ENCODE results near the gene CHMP4A.
"Not testable (repeated sequence)": the region's sequence is repeated elsewhere in the genome, so short reads cannot be mapped to it uniquely, and the experiment has no call there.

The CHMP4A gene

DNA sequence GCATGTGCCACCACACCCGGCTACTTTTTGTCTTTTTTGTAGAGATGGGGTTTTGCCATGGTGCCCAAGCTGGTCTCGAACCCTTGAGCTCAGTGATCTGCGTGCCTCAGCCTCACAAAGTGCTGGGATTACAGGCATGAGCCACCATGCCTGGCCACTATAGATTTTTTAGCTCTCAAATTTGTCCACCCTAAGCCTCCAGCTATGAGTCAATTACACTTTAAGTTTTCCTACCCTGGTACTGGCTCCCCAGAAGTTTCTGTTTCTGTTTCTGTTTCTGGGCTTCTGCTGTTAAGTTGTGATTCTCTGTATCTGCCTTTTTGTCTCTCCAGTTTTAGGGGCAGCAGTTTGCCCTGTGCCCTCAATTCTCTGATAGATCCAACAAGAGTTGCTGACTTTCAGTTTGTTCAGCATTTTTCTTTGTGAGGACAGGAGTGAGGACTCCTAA, 33.5 kb upstream of the CHMP4A start:
- DNase-seq (ENCODE audit: low spot score) = no peak

DNA sequence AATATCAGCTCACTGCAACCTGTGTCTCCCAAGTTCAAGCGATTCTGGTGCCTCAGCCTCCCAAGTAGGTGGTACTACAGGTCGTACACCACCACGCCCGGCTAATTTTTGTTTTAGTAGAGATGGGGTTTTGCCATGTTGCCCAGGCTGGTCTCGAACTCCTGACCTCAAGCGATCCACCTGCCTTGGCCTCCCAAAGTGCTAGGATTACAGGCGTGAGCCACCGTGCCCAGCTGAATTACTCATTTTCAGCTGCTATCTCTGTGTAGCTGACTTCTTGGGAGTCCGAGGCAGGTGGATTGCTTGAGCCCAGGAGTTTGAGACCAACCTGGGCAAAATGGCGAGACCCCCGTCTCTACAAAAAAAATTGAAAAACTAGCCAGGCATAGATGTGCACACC, 32.1 kb upstream of the CHMP4A start:
- not testable (repeated sequence) for DNase-seq (ENCODE audit: low spot score)

DNA sequence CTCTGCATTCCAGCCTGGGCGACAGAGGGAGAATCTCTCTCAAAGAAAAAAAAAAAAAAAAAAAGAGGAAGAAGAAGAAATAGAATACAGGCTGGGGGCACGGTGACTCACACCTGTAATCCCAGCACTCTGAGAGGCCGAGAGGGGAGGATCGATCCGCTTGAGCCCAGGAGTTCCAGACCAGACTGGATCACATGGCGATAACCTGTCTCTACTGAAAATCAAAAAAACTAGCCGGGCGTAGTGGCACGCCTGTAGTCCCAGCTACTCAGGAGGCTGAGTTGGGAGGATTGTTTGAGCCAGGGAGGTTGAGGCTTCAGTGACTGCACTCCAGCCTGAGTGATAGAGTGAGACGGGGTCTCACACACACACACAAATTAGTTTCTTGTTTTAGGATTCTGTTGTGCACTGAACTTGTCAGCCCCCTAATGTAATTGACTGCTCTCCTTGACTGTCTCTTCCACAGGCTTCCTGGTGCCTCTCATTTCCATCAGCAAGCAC, 30.1 kb upstream of the CHMP4A start:
- DNase-seq (ENCODE audit: low spot score) = no peak

DNA sequence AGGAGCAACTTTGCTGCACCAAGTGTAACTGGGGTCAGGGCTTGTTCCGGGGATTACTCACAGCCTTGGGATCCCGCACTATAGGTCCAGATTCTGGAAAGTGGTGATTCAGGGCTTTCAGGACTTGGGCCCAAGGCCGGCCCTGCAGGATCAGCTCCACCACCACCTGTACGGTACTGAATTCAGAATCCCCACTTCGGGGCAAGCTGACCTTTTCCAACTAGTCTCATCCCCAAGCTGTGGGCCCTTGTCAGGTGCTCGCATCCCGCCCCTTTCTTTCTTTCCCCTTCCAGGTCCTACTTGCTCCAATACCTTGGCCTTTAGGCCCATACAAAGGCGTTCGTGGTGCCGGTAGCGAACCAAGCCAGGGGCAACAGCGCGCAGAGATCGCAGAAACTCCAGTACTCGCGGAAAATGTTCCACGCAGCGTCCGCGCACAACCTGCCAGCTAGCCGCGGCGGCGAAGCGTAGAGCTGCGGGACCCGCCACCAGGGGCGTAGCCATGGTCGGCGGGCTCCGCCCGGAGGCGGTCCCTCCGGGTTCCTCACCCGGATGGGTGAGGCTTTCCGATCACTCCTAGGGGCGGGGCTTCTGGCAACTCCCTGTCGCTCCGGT, 28.6 kb upstream of the CHMP4A start:
- peak; percentile 97 for DNase-seq (ENCODE audit: low spot score)

DNA sequence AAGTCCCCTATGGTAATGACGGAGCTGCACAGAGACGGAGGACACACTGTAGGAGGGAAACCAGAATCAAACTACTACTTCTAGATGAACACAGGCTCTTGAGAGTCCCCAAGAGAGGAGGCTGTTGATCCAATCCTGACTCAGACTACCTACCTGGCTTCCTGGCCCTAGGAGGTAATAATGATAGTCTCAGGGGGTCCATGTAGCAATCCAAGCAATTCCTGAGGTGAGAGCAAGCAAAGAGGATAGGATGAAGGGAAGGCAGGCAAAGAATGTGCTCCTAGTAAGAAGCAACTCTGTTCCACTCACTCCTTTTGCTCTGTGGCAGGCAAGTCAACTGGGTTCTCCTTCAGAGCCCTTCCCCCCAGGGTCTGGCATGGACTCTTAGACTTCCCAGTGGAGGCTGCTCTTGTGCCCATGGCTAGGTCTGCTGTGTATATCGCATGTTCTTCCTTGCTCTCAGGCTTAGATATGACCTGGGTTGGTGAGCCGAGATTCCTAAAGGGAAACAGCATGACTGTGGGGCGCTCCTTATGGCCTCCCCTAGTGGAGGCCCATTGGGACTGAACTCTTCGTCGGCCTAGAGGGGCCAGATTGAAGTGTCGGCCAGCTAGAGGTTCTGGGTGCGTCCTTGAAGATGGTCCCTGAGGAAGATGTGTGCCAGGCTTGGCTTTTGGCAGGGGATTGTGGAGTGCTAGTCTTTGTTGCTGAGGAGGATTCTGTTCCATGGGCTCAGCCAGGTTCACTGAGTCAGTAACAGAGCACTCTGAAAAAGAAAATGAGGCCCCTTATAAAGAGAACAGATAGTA, 27.0 kb upstream of the CHMP4A start:
- DNase-seq (ENCODE audit: low spot score) = no peak

DNA sequence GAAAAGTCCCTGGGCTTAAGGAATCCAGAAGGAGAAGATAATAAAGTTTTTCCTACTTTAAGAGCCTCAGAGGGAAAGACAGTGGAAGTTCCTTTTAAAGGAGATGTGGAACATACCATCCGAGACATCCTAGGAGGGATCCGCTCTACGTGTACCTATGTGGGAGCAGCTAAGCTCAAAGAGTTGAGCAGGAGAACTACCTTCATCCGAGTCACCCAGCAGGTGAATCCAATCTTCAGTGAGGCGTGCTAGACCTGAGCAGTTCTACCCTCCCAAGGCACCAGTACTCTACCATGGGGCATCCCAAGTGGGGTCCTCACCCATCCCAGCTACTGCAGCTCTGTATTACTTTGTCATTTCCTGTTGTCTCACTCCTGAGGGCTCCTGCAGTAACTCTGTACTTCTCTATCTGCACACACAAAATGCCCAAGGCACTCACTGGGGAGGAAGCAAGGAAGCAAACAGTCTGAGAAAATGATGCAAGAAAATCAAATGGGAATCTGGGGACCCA, 25.3 kb upstream of the CHMP4A start:
- DNase-seq (ENCODE audit: low spot score) = no peak

DNA sequence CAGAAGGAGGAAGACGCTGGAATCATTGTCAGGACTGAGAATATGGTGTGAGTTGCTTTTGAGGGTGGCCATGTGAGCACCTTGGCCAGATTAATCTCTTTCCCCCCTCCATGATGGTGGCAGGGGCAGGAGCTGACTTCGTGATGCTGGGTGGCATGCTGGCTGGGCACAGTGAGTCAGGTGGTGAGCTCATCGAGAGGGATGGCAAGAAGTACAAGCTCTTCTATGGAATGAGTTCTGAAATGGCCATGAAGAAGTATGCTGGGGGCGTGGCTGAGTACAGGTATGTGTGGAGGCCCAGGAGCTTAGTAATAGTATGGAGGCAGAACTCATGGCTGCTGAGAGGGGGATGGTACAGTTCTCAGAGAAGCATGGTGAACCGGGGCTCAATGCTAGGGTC, 24.8 kb upstream of the CHMP4A start:
- no peak for DNase-seq (ENCODE audit: low spot score)

DNA sequence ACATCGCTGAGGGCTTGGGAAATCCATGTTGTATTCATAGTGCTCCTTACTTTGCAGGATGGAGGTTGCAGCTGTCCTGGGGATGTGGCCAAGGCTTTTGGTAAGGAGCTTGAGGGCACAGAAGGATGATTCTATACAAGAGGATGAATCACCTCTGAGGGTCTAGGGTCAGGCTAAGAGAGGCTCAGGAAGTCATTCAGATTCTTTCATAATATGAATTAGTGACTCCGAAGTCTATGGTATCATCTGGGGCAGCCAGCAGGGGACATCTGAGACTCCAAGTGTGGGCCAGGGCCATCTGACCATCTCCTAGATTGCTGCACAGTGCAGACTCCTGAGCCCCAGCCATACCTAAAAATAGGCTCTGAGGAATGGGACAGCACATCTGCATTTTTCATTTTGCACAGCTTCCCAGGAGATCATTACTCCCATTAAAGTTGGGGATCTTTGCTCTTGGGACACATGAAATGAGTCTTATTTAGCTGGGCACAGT, 24.2 kb upstream of the CHMP4A start:
- DNase-seq (ENCODE audit: low spot score) = no peak

DNA sequence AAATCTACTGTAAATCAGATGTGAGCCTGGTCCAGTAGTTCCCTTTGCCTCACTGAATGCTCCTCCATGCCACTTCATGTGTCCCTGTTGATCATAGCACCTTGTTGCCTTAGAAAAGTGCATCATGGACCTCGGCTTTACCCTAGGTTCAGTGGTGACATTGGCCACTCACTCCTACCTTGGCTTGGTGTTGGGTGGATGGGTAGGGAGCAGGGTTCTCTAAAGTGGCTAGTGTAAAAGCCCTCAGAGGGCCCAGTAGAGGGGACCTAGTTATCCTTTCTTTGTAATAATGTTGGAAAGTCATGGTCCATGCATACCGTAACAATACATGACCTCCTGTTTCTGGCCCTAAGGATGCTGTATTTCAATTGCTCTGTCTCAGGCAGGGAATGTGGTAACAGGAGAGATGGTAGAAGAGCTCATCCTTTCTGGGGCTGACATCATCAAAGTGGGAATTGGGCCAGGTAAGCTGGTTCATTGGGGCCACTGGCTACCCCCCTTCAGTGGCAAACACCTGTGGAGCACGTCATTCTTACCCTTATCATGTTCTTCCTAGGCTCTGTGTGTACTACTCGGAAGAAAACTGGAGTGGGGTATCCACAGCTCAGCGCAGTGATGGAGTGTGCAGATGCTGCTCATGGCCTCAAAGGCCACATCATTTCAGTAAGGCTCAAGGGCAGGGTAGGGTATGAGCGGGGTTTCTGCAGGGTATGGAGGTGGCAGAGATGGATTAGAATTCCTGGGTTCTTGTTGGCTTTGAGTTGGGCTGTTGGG, 23.6 kb upstream of the CHMP4A start:
- DNase-seq (ENCODE audit: low spot score) = no peak

DNA sequence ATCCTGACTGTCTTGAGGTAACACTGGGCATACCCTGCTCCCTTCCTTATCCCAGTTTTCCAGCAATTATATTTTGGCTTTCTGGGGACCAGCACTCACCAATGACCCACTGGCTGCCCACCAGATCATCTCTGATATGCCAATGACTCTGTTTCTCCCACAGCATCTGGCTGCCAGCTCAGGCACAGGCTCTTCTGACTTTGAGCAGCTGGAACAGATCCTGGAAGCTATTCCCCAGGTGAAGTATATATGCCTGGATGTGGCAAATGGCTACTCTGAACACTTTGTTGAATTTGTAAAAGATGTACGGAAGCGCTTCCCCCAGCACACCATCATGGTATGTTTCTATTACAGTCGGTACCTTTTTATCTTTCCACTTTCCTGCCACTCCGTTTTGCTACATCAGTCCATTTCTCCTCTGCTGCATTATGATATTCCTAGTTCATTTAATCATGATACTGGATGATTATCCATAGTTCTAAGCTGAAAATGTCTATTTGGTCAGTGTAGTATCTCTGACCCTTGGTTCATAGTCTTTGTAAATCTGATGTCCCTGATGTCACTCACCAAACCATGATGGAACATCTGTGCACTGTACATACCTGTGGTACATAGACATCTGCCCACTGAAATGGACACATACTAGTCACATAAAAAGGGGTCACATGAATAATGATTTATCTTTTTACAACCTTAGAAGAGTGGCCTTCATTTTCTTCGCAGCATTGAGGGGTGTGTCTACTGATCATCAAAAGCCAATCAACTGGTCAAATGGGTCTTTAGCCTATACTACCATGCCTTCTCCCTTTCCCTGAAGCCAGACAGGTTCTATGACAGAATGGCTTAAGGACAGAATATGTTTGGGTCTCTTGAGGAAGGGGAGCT, 22.8 kb upstream of the CHMP4A start:
- no peak for DNase-seq (ENCODE audit: low spot score)

DNA sequence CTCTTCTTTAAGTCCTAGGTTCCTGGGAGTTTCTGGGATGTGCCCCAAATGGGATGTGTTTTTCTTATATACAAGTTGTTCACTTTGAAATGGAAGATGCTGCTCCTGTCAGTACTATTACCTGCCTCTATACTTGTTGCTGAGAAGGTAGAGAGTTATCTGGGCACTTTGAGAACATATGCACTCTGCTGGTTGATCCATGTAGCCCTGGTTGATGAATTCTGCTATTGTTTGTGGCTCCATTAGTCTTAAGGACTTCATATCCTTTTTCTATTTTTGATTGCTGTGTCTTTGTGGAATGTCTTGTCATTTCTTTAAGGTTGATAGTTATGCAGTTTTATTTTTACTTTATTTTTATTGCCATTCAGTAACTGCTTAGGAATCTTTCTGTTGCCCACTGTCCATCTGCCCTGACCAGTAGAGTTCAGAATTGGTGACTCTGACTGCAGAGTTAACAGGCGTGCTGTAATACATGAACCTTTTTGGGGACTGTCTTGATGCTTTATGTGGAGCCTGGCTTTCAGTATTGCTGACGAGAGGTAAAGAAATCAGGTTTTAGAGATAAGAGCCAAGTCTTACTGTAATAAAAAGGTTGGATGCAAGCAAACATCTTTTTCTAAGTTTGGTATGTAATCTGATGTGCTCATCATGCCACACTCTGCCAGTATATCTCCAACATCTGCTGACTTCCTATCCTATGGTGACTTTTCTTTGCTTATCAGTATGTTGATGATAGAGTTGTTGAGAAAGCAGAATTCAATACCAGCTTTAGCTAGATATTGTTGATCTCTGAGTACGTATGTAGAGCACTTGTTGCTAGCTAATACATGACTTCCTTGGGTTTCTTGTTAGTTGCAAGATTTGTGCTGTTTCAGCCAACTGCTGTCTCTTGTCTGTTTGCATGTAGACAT, 21.1 kb upstream of the CHMP4A start:
- DNase-seq (ENCODE audit: low spot score) = no peak

DNA sequence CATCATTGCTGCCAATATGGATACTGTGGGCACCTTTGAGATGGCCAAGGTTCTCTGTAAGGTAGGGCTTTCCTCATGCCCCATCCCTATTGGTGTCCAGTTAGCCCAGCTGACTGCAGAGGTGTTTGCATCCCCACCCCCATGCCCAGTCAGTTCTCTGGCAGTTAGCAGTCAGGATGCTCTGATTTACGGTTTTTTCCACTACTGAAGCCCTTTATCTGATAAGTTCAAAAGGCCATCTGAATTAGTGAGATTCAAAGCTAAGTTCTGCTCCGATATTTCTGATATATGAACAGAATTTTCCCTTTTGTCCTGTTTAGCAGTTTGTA, 20.2 kb upstream of the CHMP4A start:
- no peak for DNase-seq (ENCODE audit: low spot score)

DNA sequence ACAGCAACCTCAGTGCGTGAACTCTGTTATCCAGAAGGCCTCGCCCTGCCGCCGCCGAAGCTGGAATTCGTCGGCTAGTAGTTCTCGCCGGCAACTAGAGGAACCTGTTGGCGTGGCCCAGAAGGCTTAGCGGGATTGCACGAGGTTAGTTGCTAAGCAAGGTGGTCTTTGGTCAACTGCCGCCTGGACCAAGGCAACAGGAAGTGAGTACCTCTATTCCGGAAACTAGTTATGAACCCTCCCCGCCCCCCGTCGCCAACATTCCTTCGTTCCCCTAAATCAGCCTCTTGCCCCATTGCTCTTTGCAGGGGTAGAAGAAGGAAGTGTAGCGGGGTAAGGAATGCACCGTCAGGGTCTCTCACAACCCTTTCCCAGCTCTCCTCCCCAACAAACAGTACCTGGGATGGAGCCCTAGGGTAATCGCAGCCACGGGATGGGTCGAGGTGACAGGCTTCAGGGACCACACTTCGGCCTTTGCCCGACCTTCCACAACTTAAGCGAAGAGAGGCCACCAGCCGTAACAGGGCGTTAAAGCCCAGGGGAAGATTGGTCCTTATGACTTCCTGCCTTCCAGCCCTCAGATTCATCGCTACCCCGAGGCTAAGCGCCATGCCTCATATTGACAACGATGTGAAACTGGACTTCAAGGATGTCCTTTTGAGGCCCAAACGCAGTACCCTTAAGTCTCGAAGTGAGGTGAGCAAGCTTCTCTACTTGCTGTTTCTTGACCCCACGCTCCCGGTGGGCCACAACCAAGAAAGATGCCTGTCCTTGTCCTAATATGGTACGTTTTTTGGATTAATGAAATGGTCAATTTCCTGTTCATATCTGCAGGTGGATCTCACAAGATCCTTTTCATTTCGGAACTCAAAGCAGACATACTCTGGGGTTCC, 19.6 kb upstream of the CHMP4A start, which contains the start of gene GMPR2:
TSS of gene GMPR2 (plus strand) at position 285 of the 893 bp plus-strand sequence. CDS start at position 610, 325 bp downstream.
- no peak for DNase-seq (ENCODE audit: low spot score)

DNA sequence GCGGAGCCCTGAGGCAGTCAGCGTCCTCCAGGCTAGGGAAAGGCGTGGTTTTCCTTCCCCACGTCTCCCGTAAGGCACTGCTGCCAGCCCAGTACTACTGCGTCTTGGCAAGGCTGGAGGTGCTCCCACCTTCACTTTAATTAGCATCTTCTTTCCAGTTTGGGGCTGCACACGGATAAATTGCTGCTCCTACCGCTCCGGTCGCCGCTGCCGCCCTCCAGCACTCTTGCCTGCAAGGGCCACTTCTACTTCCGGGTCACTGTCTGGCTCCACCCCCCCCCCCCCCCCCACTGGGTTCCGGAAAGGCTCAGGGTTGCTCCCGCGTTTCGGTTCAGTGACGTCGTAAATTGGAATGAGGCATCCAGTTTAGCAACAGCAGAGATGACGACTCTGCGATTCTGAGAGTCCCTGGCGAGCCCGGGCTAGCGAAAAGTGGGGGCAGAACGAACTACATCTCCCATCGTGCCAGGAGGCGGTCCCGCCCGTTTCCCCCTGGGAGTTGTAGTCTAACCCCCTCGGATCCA, 18.9 kb upstream of the CHMP4A start, which contains the start of gene NEDD8:
TSS of gene NEDD8 (minus strand) at position 247 of the 524 bp plus-strand sequence. CDS start at position 147, 100 bp downstream.
- peak; percentile 92 for DNase-seq (ENCODE audit: low spot score)

DNA sequence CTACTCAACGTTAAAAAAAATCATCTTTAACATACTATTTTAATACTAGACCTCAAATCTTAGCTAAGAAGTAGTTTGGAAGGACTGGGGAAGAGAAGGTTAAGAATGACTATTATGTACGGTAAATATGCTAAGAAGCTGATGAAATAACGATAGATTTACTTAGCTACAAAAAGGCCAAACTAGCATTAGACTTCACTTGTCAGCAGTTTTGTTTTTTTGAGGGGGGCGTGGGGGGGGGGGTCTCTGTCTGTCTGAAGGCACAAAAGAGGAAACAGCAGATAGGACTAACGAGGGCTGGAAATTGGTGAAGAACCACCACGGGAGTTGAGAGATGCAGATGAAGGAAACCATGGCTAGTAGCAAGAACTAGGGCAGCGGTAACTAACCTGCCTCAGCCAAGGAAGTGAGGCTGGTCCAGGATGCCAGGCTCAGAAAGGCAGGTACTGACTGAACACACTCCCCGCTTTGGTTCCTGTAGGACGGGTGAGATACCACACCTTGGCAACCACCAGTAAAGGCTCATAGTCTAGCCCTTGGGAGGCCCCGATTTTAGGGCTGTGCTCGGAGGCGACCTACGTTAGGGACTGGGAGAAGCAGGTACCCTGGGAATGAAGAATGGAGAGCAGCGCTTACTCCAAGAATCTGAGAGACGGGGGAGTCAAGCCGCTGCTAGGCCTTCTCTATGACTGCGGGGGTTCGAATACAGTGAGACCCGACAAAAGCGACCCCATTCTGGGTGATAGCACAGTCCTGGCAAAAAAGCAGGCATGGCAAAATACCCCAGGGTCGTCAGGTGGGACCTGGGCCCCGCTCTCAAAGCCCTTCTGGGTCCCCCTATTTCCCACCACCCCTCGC, 18.2 kb upstream of the CHMP4A start:
- DNase-seq (ENCODE audit: low spot score) = peak; percentile 26

DNA sequence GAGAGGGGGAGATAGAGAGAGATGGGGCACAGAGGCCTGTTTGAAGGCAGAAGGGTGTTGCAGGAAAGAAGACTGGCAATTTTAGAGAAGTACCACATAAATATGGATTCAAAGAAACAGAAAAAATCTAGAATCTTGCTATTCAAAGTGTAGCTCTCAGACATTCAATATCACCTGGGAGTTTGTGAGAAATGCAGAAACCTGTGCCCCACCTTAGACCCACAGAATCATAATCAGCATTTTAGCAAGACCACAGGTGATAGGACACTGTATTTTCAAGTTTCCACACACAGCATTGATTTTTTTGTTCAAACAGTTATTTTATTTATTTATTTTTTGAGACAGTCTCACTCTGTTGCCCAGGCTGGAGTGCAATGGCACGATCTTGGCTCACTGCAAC, 15.6 kb upstream of the CHMP4A start:
- no peak for DNase-seq (ENCODE audit: low spot score)

DNA sequence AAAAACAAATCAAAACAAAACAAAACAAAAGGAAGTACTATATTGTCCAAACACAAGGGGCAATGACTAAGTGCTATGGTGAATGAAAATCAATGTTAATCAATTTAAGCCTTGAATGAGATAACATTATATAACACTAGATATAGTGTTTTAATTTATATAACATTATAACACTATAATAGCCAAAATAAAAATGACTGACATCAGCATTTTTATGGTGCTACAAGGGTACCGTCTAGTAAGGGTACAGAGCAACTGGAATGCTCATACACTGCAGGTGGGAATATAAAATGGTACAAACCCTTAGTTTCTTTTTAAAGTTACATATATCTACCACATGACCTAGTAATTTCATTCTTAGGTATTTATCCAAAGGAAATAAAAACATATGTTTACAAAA, 13.2 kb upstream of the CHMP4A start:
- no peak for DNase-seq (ENCODE audit: low spot score)

DNA sequence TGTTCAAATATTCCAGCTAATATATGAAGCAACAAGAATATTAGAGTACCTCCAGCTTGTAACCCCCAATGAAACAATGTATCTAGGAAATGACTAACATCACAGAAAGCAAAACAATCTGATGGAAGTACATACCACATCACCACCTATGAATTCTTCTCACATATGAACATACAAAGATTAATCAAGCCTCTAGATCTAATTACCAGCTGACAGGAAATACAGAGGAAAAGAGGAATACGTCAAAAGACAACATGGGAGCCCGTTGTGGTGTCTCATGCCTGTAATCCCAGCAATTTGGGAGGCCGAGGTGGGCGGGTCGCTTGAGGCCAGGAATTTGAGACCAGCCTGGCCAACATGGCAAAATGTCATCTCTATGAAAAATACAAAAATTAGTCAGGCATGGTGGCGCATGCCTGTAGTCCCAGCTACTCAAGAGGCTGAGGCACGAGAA, 11.4 kb upstream of the CHMP4A start:
- DNase-seq (ENCODE audit: low spot score) = no peak
